Measurements from ENCODE around the gene RASIP1. TPM values are rescaled to one million over a fixed set of nuclear protein-coding genes. Genes with fewer than 3 reads are reported as not detected.
A peak's percentile ranks its signal among the peaks of the same experiment; 100 is the strongest.
"Not testable (repeated sequence)": the region's sequence is repeated elsewhere in the genome, so short reads cannot be mapped to it uniquely, and the experiment has no call there.

The RASIP1 gene, protein sequence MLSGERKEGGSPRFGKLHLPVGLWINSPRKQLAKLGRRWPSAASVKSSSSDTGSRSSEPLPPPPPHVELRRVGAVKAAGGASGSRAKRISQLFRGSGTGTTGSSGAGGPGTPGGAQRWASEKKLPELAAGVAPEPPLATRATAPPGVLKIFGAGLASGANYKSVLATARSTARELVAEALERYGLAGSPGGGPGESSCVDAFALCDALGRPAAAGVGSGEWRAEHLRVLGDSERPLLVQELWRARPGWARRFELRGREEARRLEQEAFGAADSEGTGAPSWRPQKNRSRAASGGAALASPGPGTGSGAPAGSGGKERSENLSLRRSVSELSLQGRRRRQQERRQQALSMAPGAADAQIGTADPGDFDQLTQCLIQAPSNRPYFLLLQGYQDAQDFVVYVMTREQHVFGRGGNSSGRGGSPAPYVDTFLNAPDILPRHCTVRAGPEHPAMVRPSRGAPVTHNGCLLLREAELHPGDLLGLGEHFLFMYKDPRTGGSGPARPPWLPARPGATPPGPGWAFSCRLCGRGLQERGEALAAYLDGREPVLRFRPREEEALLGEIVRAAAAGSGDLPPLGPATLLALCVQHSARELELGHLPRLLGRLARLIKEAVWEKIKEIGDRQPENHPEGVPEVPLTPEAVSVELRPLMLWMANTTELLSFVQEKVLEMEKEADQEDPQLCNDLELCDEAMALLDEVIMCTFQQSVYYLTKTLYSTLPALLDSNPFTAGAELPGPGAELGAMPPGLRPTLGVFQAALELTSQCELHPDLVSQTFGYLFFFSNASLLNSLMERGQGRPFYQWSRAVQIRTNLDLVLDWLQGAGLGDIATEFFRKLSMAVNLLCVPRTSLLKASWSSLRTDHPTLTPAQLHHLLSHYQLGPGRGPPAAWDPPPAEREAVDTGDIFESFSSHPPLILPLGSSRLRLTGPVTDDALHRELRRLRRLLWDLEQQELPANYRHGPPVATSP
- 0.98 TPM for polyA plus RNA-seq (2013, experiment 1 of 2)
- 1.00 TPM for polyA plus RNA-seq (2013, experiment 2 of 2)

DNA sequence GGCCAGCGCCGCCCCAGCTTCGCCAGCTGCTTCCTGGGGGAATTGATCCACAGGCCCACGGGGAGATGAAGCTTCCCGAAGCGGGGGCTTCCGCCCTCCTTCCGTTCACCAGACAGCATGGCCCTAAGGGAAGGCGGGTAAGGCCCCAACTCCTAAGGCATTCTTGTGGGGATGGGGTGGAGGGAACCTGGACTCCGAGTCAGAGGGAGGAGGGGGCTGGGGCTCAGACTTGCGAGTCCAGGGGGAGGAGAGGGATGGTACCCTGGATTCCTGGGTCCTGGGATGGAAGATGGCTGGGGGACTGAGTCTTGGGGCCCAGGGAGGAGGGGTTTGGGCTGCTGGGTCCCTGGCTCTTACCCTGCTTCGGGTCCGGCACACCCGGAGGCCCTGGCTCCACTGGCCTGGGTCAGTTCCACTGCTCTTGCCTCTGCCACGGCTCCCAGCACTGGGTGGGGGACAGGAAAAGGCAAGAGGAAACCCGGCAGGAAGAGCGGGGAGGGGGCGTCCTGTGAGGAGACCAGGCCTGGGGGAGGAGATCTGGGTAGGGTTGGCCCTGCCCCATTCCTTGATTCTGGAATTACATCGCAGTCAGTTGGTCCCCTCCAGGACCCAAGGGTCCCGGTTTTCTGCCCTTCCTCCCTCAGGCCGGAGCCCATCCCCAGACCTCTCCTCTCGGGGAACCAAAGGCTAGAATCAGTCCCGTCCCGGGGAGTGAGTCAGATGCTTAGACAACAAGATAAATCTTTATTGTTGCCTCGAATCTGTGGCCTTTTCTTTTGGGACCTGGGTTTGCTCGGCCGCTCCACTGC lies at the start of gene RASIP1:
RASIP1 (minus strand) TSS at position 447 of the 809 bp plus-strand sequence; CDS start at position 119, 328 bp downstream.
- H3K27ac ChIP-seq (ENCODE audit: low read length, poor library complexity, severe bottlenecking): no peak within 1 kb of the TSS
- no peak within 1 kb of the TSS for H2AK5ac ChIP-seq (ENCODE audit: low read length, severe bottlenecking)
- no peak within 1 kb of the TSS for H2AFZ ChIP-seq (ENCODE audit: low read depth, low read length)
- H4K91ac ChIP-seq (ENCODE audit: low read length): no peak within 1 kb of the TSS
- H2BK5ac ChIP-seq (ENCODE audit: low read depth, low read length, poor library complexity, severe bottlenecking): no peak within 1 kb of the TSS
- no peak for DNase-seq
- peaks cover 14% of the 10 kb centered on the region for H3K4me1 ChIP-seq (ENCODE audit: control insufficient read depth, insufficient read depth, low read depth, low read length)
- no peaks in the 10 kb centered on the region for H3K9me3 ChIP-seq (ENCODE audit: control insufficient read depth, low read length)
- no peak within 1 kb of the TSS for H4K8ac ChIP-seq (ENCODE audit: low read length)
- H2BK12ac ChIP-seq (ENCODE audit: low read length in 2 of 2): peak within 1 kb of the TSS in 1 of 2 experiments; percentile 29
- H3K9ac ChIP-seq (ENCODE audit: low read length): no peak within 1 kb of the TSS
- no peak within 1 kb of the TSS for H3K23ac ChIP-seq (ENCODE audit: low read length in 2 of 2)
- H3K18ac ChIP-seq (ENCODE audit: low read depth in 1 of 2, low read length in 2 of 2): no peak within 1 kb of the TSS
- peak within 1 kb of the TSS; percentile 98 for H3K4me2 ChIP-seq (ENCODE audit: low read length, poor library complexity, severe bottlenecking)
- peaks cover 5 to 40% of the 10 kb centered on the region in 2 experiments for H3K27me3 ChIP-seq (ENCODE audit: control insufficient read depth in 1 of 2, insufficient read depth in 1 of 2, low read length in 2 of 2)
- H3K4ac ChIP-seq (ENCODE audit: low read depth in 1 of 2, low read length in 2 of 2): peak within 1 kb of the TSS in 1 of 2 experiments; percentile 8
- 67% methylated on average over 27 of the region's 27 CpGs for WGBS
- no peak within 1 kb of the TSS for H2BK120ac ChIP-seq (ENCODE audit: low read depth, low read length)
- H3K79me1 ChIP-seq (replicated peaks; ENCODE audit: low read length, poor library complexity, severe bottlenecking): no peaks in the 10 kb centered on the region
- H3K36me3 ChIP-seq (ENCODE audit: control insufficient read depth in 1 of 2, insufficient read depth in 2 of 2, low read depth in 1 of 2, low read length in 2 of 2): no peaks in the 10 kb centered on the region
- H2BK15ac ChIP-seq (ENCODE audit: low read depth, poor library complexity, severe bottlenecking): no peak within 1 kb of the TSS
- no peak within 1 kb of the TSS for H3K14ac ChIP-seq (ENCODE audit: low read length in 2 of 2)
- H3K4me3 ChIP-seq (ENCODE audit: insufficient read depth in 1 of 2, low read depth in 1 of 2, low read length in 2 of 2): peak within 1 kb of the TSS in 1 of 2 experiments; percentile 49

DNA sequence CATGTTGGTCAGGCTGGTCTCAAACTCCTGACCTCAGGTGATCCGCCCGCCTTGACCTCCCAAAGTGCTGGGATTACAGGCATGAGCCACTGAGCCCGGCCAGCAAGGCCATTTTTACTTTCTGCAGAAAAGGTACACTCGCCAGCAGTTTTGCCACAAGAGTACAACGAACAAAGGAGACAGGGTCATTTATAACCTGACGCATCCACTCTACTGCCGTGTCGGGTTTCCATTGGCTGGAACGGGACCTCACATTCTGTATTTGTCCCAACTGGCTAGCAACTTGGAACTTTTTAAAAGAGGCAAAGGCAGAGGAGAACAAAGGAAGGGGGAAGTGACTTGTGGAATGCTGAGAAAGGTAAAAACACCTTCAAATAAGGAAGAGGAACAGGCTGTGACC lies 46.9 kb upstream of the RASIP1 start:
- H3K4me3 ChIP-seq (ENCODE audit: insufficient read depth in 1 of 2, low read depth in 1 of 2, low read length in 2 of 2); H2BK15ac ChIP-seq (ENCODE audit: low read depth, poor library complexity, severe bottlenecking); H3K79me1 ChIP-seq (replicated peaks; ENCODE audit: low read length, poor library complexity, severe bottlenecking); H2BK12ac ChIP-seq (ENCODE audit: low read length in 2 of 2); H3K27ac ChIP-seq (ENCODE audit: low read length, poor library complexity, severe bottlenecking); DNase-seq; H2AK5ac ChIP-seq (ENCODE audit: low read length, severe bottlenecking); H3K27me3 ChIP-seq (ENCODE audit: control insufficient read depth in 1 of 2, insufficient read depth in 1 of 2, low read length in 2 of 2); H2BK120ac ChIP-seq (ENCODE audit: low read depth, low read length); H3K4me2 ChIP-seq (ENCODE audit: low read length, poor library complexity, severe bottlenecking); H3K4ac ChIP-seq (ENCODE audit: low read depth in 1 of 2, low read length in 2 of 2); H4K91ac ChIP-seq (ENCODE audit: low read length); H3K23ac ChIP-seq (ENCODE audit: low read length in 2 of 2); H3K36me3 ChIP-seq (ENCODE audit: control insufficient read depth in 1 of 2, insufficient read depth in 2 of 2, low read depth in 1 of 2, low read length in 2 of 2); H4K8ac ChIP-seq (ENCODE audit: low read length); H2AFZ ChIP-seq (ENCODE audit: low read depth, low read length); H3K9me3 ChIP-seq (ENCODE audit: control insufficient read depth, low read length); H3K9ac ChIP-seq (ENCODE audit: low read length); H3K4me1 ChIP-seq (ENCODE audit: control insufficient read depth, insufficient read depth, low read depth, low read length); H3K18ac ChIP-seq (ENCODE audit: low read depth in 1 of 2, low read length in 2 of 2); H2BK5ac ChIP-seq (ENCODE audit: low read depth, low read length, poor library complexity, severe bottlenecking); H3K14ac ChIP-seq (ENCODE audit: low read length in 2 of 2): not testable (repeated sequence)
- WGBS: 84% methylated on average over 9 of the region's 9 CpGs

DNA sequence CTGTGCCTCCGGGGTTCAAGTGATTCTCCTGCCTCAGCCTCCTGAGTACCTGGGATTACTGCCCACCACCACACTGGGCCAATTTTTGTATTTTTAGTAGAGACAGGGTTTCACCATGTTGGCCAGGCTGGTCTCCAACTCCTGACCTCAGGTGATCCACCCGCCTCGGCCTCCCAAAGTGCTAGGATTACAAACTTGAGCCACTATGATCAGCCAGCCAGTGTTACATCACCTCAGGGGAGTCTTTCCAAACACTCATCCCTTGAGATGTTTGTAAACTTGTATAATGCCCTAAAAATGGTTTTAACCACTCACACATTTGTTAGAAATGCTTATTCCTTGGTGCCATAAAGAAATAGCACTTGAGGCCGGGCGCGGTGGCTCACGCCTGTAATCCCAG lies 46.0 kb upstream of the RASIP1 start:
- not testable (repeated sequence) for H2BK5ac ChIP-seq (ENCODE audit: low read depth, low read length, poor library complexity, severe bottlenecking); H3K4me2 ChIP-seq (ENCODE audit: low read length, poor library complexity, severe bottlenecking); H3K27me3 ChIP-seq (ENCODE audit: control insufficient read depth in 1 of 2, insufficient read depth in 1 of 2, low read length in 2 of 2); H3K14ac ChIP-seq (ENCODE audit: low read length in 2 of 2); H4K8ac ChIP-seq (ENCODE audit: low read length); H2AK5ac ChIP-seq (ENCODE audit: low read length, severe bottlenecking); H4K91ac ChIP-seq (ENCODE audit: low read length); H3K9ac ChIP-seq (ENCODE audit: low read length); H3K9me3 ChIP-seq (ENCODE audit: control insufficient read depth, low read length); DNase-seq; H3K4me3 ChIP-seq (ENCODE audit: insufficient read depth in 1 of 2, low read depth in 1 of 2, low read length in 2 of 2); H2BK12ac ChIP-seq (ENCODE audit: low read length in 2 of 2); H3K79me1 ChIP-seq (replicated peaks; ENCODE audit: low read length, poor library complexity, severe bottlenecking); H3K18ac ChIP-seq (ENCODE audit: low read depth in 1 of 2, low read length in 2 of 2); H3K27ac ChIP-seq (ENCODE audit: low read length, poor library complexity, severe bottlenecking); H3K36me3 ChIP-seq (ENCODE audit: control insufficient read depth in 1 of 2, insufficient read depth in 2 of 2, low read depth in 1 of 2, low read length in 2 of 2); H3K4ac ChIP-seq (ENCODE audit: low read depth in 1 of 2, low read length in 2 of 2); H2BK15ac ChIP-seq (ENCODE audit: low read depth, poor library complexity, severe bottlenecking); H2AFZ ChIP-seq (ENCODE audit: low read depth, low read length); H3K23ac ChIP-seq (ENCODE audit: low read length in 2 of 2); H2BK120ac ChIP-seq (ENCODE audit: low read depth, low read length); H3K4me1 ChIP-seq (ENCODE audit: control insufficient read depth, insufficient read depth, low read depth, low read length)
- WGBS: 94% methylated on average over 7 of the region's 7 CpGs
